Measurements from ENCODE around the gene BAIAP2. TPM values are rescaled to one million over a fixed set of nuclear protein-coding genes. Genes with fewer than 3 reads are reported as not detected.

BAIAP2 gene
- total and polyA plus RNA-seq, 2 of the 13 experiments (the other 11 are each of a cell fraction or from before 2014, with no cell fraction given) = 22.5 to 24.0 TPM

DNA sequence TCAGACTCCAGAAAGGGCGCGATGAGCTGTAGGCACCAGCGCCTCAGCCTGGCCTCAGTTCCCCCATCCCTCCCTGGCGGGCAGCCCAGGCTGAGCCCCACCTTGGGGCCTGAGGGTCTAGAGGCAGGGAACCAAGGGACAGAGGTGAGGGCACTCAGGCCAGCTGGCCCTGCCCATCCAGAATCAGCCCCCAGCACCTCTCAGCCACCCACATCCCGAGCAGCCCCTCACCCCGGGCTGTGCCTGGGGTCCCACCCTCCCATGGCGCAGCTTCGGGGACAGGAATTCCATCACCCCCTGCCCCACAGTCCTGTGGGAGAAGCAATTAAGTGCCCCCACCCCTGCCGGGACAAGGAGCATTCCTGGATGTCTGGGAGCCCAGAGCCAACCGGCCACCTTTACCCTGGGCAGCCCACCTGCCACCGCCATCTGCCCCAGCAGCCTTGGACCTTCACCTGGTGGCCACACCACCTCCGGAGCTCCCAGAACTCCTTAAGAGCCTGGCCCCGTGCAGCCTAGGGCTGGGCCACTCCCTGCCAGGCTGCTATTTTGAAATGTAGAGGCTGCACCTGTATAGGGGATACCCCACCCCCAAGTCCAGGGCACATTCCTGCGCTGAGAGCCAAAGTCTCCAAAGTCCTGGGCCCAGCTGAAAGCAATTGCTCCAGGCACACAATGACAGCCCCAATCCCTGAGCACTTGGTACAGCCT is 96.7 kb downstream of the BAIAP2 start (continued):
- TF ChIP-seq HNF4G (IDR thresholded peaks at IDR 0.05; ENCODE audit: borderline replicate concordance, low read depth, low read length) (peak; percentile 82; the same call in 1 of the 2 replicates), HNF4G (CRISPR knock-in tag; IDR thresholded peaks at IDR 0.05; ENCODE audit: borderline replicate concordance, low read depth) (no peak), MYNN (CRISPR knock-in tag; IDR thresholded peaks at IDR 0.05; ENCODE audit: low read depth) (peak; percentile 98; the same call in 1 of the 2 replicates), DMAP1 (CRISPR knock-in tag; IDR thresholded peaks at IDR 0.05) (peak; percentile 38; the same call in 1 of the 2 replicates), SRF (IDR thresholded peaks at IDR 0.05; ENCODE audit: low read depth, low read length) (no peak), ZNF678 (CRISPR knock-in tag; IDR thresholded peaks at IDR 0.05) (no peak), KAT8 (CRISPR knock-in tag; IDR thresholded peaks at IDR 0.05) (no peak), NR2F6 (IDR thresholded peaks at IDR 0.05) (peak; percentile 24; the same call in 1 of the 2 replicates), NR2F6 (CRISPR knock-in tag; IDR thresholded peaks at IDR 0.05) (no peak), ZNF878 (CRISPR knock-in tag; IDR thresholded peaks at IDR 0.05) (no peak), ZSCAN21 (CRISPR knock-in tag; IDR thresholded peaks at IDR 0.05; ENCODE audit: borderline replicate concordance) (no peak), ZNF138 (CRISPR knock-in tag; IDR thresholded peaks at IDR 0.05; ENCODE audit: low read depth) (no peak), ZFP90 (CRISPR knock-in tag; IDR thresholded peaks at IDR 0.05; ENCODE audit: borderline replicate concordance) (0 out of 2 replicates have a peak, but pooled peaks have one; percentile 16), ZNF761 (CRISPR knock-in tag; conservative IDR thresholded peaks at IDR 0.05) (no peak), ZNF776 (CRISPR knock-in tag; IDR thresholded peaks at IDR 0.05) (no peak)
- TF ChIP-seq, protein P1, sequence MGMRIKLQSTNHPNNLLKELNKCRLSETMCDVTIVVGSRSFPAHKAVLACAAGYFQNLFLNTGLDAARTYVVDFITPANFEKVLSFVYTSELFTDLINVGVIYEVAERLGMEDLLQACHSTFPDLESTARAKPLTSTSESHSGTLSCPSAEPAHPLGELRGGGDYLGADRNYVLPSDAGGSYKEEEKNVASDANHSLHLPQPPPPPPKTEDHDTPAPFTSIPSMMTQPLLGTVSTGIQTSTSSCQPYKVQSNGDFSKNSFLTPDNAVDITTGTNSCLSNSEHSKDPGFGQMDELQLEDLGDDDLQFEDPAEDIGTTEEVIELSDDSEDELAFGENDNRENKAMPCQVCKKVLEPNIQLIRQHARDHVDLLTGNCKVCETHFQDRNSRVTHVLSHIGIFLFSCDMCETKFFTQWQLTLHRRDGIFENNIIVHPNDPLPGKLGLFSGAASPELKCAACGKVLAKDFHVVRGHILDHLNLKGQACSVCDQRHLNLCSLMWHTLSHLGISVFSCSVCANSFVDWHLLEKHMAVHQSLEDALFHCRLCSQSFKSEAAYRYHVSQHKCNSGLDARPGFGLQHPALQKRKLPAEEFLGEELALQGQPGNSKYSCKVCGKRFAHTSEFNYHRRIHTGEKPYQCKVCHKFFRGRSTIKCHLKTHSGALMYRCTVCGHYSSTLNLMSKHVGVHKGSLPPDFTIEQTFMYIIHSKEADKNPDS (CRISPR knock-in tag; IDR thresholded peaks at IDR 0.05) = no peak
- TF ChIP-seq, protein P2, sequence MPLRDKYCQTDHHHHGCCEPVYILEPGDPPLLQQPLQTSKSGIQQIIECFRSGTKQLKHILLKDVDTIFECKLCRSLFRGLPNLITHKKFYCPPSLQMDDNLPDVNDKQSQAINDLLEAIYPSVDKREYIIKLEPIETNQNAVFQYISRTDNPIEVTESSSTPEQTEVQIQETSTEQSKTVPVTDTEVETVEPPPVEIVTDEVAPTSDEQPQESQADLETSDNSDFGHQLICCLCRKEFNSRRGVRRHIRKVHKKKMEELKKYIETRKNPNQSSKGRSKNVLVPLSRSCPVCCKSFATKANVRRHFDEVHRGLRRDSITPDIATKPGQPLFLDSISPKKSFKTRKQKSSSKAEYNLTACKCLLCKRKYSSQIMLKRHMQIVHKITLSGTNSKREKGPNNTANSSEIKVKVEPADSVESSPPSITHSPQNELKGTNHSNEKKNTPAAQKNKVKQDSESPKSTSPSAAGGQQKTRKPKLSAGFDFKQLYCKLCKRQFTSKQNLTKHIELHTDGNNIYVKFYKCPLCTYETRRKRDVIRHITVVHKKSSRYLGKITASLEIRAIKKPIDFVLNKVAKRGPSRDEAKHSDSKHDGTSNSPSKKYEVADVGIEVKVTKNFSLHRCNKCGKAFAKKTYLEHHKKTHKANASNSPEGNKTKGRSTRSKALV (CRISPR knock-in tag; IDR thresholded peaks at IDR 0.05) = 0 out of 2 replicates have a peak, but pooled peaks have one; percentile 6
- TF ChIP-seq, protein P3, sequence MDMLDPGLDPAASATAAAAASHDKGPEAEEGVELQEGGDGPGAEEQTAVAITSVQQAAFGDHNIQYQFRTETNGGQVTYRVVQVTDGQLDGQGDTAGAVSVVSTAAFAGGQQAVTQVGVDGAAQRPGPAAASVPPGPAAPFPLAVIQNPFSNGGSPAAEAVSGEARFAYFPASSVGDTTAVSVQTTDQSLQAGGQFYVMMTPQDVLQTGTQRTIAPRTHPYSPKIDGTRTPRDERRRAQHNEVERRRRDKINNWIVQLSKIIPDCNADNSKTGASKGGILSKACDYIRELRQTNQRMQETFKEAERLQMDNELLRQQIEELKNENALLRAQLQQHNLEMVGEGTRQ (IDR thresholded peaks at IDR 0.05; ENCODE audit: low read depth, low read length) = no peak
- TF ChIP-seq, protein P3 (CRISPR knock-in tag; IDR thresholded peaks at IDR 0.05; ENCODE audit: borderline replicate concordance) = no peak
- TF ChIP-seq, protein P4, sequence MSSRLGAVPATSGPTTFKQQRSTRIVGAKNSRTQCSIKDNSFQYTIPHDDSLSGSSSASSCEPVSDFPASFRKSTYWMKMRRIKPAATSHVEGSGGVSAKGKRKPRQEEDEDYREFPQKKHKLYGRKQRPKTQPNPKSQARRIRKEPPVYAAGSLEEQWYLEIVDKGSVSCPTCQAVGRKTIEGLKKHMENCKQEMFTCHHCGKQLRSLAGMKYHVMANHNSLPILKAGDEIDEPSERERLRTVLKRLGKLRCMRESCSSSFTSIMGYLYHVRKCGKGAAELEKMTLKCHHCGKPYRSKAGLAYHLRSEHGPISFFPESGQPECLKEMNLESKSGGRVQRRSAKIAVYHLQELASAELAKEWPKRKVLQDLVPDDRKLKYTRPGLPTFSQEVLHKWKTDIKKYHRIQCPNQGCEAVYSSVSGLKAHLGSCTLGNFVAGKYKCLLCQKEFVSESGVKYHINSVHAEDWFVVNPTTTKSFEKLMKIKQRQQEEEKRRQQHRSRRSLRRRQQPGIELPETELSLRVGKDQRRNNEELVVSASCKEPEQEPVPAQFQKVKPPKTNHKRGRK (CRISPR knock-in tag; IDR thresholded peaks at IDR 0.05) = no peak
- TF ChIP-seq, protein P5, sequence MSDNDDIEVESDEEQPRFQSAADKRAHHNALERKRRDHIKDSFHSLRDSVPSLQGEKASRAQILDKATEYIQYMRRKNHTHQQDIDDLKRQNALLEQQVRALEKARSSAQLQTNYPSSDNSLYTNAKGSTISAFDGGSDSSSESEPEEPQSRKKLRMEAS (IDR thresholded peaks at IDR 0.05) = 0 out of 2 replicates have a peak, but pooled peaks have one; percentile 10
- TF ChIP-seq, protein P6, sequence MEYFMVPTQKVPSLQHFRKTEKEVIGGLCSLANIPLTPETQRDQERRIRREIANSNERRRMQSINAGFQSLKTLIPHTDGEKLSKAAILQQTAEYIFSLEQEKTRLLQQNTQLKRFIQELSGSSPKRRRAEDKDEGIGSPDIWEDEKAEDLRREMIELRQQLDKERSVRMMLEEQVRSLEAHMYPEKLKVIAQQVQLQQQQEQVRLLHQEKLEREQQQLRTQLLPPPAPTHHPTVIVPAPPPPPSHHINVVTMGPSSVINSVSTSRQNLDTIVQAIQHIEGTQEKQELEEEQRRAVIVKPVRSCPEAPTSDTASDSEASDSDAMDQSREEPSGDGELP (IDR thresholded peaks at IDR 0.05; ENCODE audit: borderline replicate concordance, low read depth) = peak; percentile 36; the same call in 1 of the 2 replicates
